GM23338 (cell line): ENCODE results near the gene DCAF17. TPM values are rescaled to one million over a fixed set of nuclear protein-coding genes. Genes with fewer than 3 reads are reported as not detected.

ENCODE experiments used
- CREB1 ChIP-seq: fragments of 250-450 bp; sonication (Bioruptor Pico); IDR thresholded peaks from 2 replicates; pipeline ENCODE4 v1.5.0; 2020; ENCODE audit warnings: low read depth, mild to moderate bottlenecking, moderate library complexity
- EZH2 ChIP-seq: fragments of 200-600 bp; sonication (generic); IDR thresholded peaks from one replicate; pipeline ENCODE4 v1.8.0; 2017; ENCODE audit warnings: antibody characterized with exemption, mild to moderate bottlenecking, low read depth; ENCODE audit not compliant: unreplicated experiment
- NANOG ChIP-seq: IDR thresholded peaks from 2 replicates; pipeline ENCODE4 v1.6.1; 2016; ENCODE audit warnings: antibody characterized with exemption, borderline replicate concordance
- POLR2AphosphoS5 ChIP-seq: IDR thresholded peaks from 2 replicates; pipeline ENCODE4 v1.6.1; 2016; ENCODE audit warnings: antibody characterized with exemption, low read depth
- REST ChIP-seq: IDR thresholded peaks from one replicate; pipeline ENCODE4 v1.6.1; 2018; ENCODE audit warnings: antibody characterized with exemption; ENCODE audit not compliant: unreplicated experiment
- ZNF331 ChIP-seq: fragments of 250-450 bp; sonication (Bioruptor Pico); IDR thresholded peaks from 2 replicates; pipeline ENCODE4 v1.5.0; 2020; ENCODE audit warnings: low read depth, mild to moderate bottlenecking, moderate library complexity
- polyA plus RNA-seq: library from polyadenylated mRNA; unstranded; fragments of >200 nt; fragmentation: Nextera tagmentation; extraction: Ambion mirVana; gene quantifications from 2 replicates; pipeline ENCODE4 v1.2.1, GENCODE V29; 2016
- small RNA-seq: library from RNA; depleted of rRNA; stranded (forward); fragments of <200 nt; gene quantifications from one replicate; pipeline ENCODE3, GENCODE V24; 2014; ENCODE audit warnings: low replicate concordance
- total RNA-seq: library from RNA; depleted of rRNA; stranded (reverse); fragments of >200 nt; shearing (Covaris generic); gene quantifications from 2 replicates; pipeline ENCODE4 v1.2.3, GENCODE V29; 2014; rRNA removed
- TF ChIP-seq, protein P1 (sequence below): IDR thresholded peaks from 2 replicates; pipeline ENCODE4 v1.6.1; 2016; ENCODE audit warnings: antibody characterized with exemption
- TF ChIP-seq, protein P2 (sequence below), 2 experiments: fragments of 200-600 bp in 1 of 2; sonication (generic) in 1 of 2; conservative IDR thresholded peaks; 2 replicates each; pipeline versions ENCODE4 v1.5.1 to v1.6.1; 2016 to 2017; ENCODE audit warnings: antibody characterized with exemption in 2 of 2, low read depth in 2 of 2, mild to moderate bottlenecking in 2 of 2, moderate library complexity in 1 of 2

The DCAF17 gene
- total and polyA plus RNA-seq, 2 experiments from 2014 or later, result 11.0 to 37.3 TPM

DNA sequence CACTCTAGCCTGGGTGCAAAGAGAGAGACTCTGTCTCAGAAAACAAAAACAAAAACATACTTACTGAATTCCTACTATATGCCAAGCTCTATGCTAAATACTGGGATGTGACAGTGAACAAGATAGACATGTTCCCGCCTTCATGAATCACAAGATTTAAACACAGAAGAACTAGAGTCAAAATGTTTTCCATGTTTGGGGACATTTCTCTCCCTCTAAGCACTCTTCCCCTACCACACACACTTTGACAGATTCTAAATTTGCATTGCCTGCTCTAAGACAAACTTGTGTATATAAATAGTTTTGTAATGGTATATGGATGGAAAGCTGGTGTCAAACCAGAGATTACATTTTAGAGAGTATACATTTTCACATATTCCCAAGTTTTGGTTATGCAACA is 99.3 kb downstream of the DCAF17 start (continued):
- no peak for TF ChIP-seq REST
- TF ChIP-seq, protein P1, sequence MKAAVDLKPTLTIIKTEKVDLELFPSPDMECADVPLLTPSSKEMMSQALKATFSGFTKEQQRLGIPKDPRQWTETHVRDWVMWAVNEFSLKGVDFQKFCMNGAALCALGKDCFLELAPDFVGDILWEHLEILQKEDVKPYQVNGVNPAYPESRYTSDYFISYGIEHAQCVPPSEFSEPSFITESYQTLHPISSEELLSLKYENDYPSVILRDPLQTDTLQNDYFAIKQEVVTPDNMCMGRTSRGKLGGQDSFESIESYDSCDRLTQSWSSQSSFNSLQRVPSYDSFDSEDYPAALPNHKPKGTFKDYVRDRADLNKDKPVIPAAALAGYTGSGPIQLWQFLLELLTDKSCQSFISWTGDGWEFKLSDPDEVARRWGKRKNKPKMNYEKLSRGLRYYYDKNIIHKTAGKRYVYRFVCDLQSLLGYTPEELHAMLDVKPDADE, result no peak
- no peak for TF ChIP-seq NANOG
- TF ChIP-seq POLR2AphosphoS5, result no peak
- no peak for TF ChIP-seq CREB1 (CRISPR knock-in tag)
- TF ChIP-seq EZH2, result no peak
- no peak for TF ChIP-seq ZNF331 (CRISPR knock-in tag)
- TF ChIP-seq, protein P2, sequence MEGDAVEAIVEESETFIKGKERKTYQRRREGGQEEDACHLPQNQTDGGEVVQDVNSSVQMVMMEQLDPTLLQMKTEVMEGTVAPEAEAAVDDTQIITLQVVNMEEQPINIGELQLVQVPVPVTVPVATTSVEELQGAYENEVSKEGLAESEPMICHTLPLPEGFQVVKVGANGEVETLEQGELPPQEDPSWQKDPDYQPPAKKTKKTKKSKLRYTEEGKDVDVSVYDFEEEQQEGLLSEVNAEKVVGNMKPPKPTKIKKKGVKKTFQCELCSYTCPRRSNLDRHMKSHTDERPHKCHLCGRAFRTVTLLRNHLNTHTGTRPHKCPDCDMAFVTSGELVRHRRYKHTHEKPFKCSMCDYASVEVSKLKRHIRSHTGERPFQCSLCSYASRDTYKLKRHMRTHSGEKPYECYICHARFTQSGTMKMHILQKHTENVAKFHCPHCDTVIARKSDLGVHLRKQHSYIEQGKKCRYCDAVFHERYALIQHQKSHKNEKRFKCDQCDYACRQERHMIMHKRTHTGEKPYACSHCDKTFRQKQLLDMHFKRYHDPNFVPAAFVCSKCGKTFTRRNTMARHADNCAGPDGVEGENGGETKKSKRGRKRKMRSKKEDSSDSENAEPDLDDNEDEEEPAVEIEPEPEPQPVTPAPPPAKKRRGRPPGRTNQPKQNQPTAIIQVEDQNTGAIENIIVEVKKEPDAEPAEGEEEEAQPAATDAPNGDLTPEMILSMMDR (conservative IDR thresholded peaks at IDR 0.05; ENCODE audit: low read depth in 2 of 2), result no peak

Small RNA genes lying within 50 kb of the gene (small RNA-seq; reads per million reads assigned to genes)
- gene AC007969.2, result not detected

Other genes starting within 250 kb of the DCAF17 start
- 54.4 and 60.9 TPM in 2 replicates for gene METTL8, start 236 bp upstream of the DCAF17 start, total RNA-seq
- 48.6 and 64.3 TPM in 2 replicates for gene METTL8, start 236 bp upstream of the DCAF17 start, polyA plus RNA-seq
- gene CYBRD1, start 88.2 kb downstream of the DCAF17 start, total RNA-seq, result 5.3 and 8.2 TPM in 2 replicates
- gene CYBRD1, start 88.2 kb downstream of the DCAF17 start, polyA plus RNA-seq, result 3.4 and 3.7 TPM in 2 replicates